H1 (cell line): Measurements from ENCODE around the gene PPP2R5B. TPM values are rescaled to one million over a fixed set of nuclear protein-coding genes. Genes with fewer than 3 reads are reported as not detected.

Experiments used
- CTCF ChIA-PET: fragments of 300-600 bp; sonication (Branson Sonifier 250); formaldehyde crosslinking; loops from one replicate; lab custom pipeline; 2021; ENCODE audit not compliant: partially characterized antibody; lab: Charles Lee
- POLR2A ChIA-PET: fragments of 300-600 bp; sonication (Branson Sonifier 250); formaldehyde crosslinking; loops from one replicate; lab custom pipeline; 2021; ENCODE audit warnings: inconsistent platforms; ENCODE audit not compliant: partially characterized antibody; lab: Charles Lee
- DNase-seq, 2 experiments: peaks; one replicate each; pipeline versions ENCODE4 v3.0.0 to v3.0.0-alpha.2; 2010 to 2022; ENCODE audit warnings: low spot score in 2 of 2, low read depth in 1 of 2, mixed read lengths in 1 of 2
- FAIRE-seq: peaks from 2 replicates; lab custom pipeline; 2011; peaks lifted over from hg19 to GRCh38; lab: Jason Lieb, UNC
- H2AFZ ChIP-seq: 2 replicates; pipeline ENCODE4 v1.8.1; 2012; ENCODE audit warnings: low read length, inconsistent platforms
- H2AK5ac ChIP-seq: 2 replicates; pipeline ENCODE4 v1.6.1; 2013; ENCODE audit warnings: low read depth, low read length
- H2BK120ac ChIP-seq: replicated peaks from 2 replicates; pipeline ENCODE3; 2013; ENCODE audit warnings: low read depth, low read length, inconsistent platforms
- H2BK12ac ChIP-seq: 2 replicates; pipeline ENCODE4 v1.6.1; 2013; ENCODE audit warnings: low read depth, low read length
- H2BK15ac ChIP-seq: 2 replicates; pipeline ENCODE4 v1.6.1; 2013; ENCODE audit warnings: low read length
- H2BK20ac ChIP-seq: 2 replicates; pipeline ENCODE4 v1.6.1; 2013; ENCODE audit warnings: low read length
- H2BK5ac ChIP-seq: 2 replicates; pipeline ENCODE4 v1.6.1; 2013; ENCODE audit warnings: low read depth, low read length
- H3K14ac ChIP-seq: 2 replicates; pipeline ENCODE4 v1.6.1; 2013; ENCODE audit warnings: inconsistent platforms; ENCODE audit not compliant: insufficient read length
- H3K18ac ChIP-seq: 2 replicates; pipeline ENCODE4 v1.6.1; 2013; ENCODE audit warnings: low read length; ENCODE audit errors: extremely low read depth
- H3K23ac ChIP-seq: 2 replicates; pipeline ENCODE4 v1.6.1; 2013; ENCODE audit warnings: inconsistent platforms; ENCODE audit not compliant: insufficient read length
- H3K23me2 ChIP-seq: 2 replicates; pipeline ENCODE4 v1.6.1; 2013; ENCODE audit warnings: low read depth, low read length
- H3K27ac ChIP-seq: 2 replicates; pipeline ENCODE4 v1.6.1; 2011; ENCODE audit warnings: low read depth, low read length, inconsistent platforms
- H3K27me3 ChIP-seq, 4 experiments: replicated peaks in 1 of 4; 1 replicate in 1 of 4; 2 replicates in 3 of 4; pipeline versions ENCODE4 v1.6.1 to v1.8.1; 2011 to 2013; ENCODE audit warnings: low read length in 3 of 4, mild to moderate bottlenecking in 3 of 4, inconsistent platforms in 2 of 4, mixed read lengths in 2 of 4, moderate library complexity in 1 of 4; ENCODE audit not compliant: control insufficient read depth in 3 of 4, insufficient read depth in 3 of 4; ENCODE audit errors: extremely low read depth in 1 of 4
- H3K36me3 ChIP-seq, 4 experiments: 2 replicates each; pipeline versions ENCODE4 v1.6.1 to v1.8.1; 2011 to 2013; ENCODE audit warnings: mild to moderate bottlenecking in 4 of 4, low read length in 3 of 4, moderate library complexity in 2 of 4, control low read depth in 1 of 4, inconsistent platforms in 1 of 4; ENCODE audit not compliant: insufficient read depth in 4 of 4, control insufficient read depth in 2 of 4
- H3K4ac ChIP-seq: replicated peaks from 2 replicates; pipeline ENCODE3; 2013; ENCODE audit warnings: low read length, low read depth, mixed read lengths, inconsistent platforms; ENCODE audit not compliant: insufficient read length
- H3K4me1 ChIP-seq, 4 experiments: replicated peaks in 1 of 4; 1 replicate in 1 of 4; 2 replicates in 3 of 4; pipeline versions ENCODE4 v1.6.1 to v1.8.1; 2011 to 2013; ENCODE audit warnings: low read length in 3 of 4, inconsistent platforms in 2 of 4, mixed read lengths in 1 of 4; ENCODE audit not compliant: insufficient read depth in 4 of 4, control insufficient read depth in 3 of 4
- H3K4me2 ChIP-seq, 2 experiments: 2 replicates each; pipeline versions ENCODE4 v1.6.1 to v1.8.1; 2011 to 2013; ENCODE audit warnings: low read depth in 2 of 2, low read length in 2 of 2, control low read depth in 1 of 2, inconsistent platforms in 1 of 2, mild to moderate bottlenecking in 1 of 2; ENCODE audit not compliant: insufficient read depth in 1 of 2
- H3K4me3 ChIP-seq, 4 experiments: fragments of 200-600, 300-600 bp in 1 of 4; sonication (generic), shearing (Covaris generic), sonication (Bioruptor Twin) in 1 of 4; 2 replicates each; pipeline versions ENCODE4 v1.5.1 to v1.8.1; 2011 to 2016; ENCODE audit warnings: low read length in 4 of 4, low read depth in 3 of 4, control low read depth in 2 of 4, inconsistent platforms in 2 of 4, mild to moderate bottlenecking in 2 of 4, mixed read lengths in 1 of 4, moderate library complexity in 1 of 4; ENCODE audit not compliant: insufficient read depth in 2 of 4; ENCODE audit errors: extremely low read depth in 1 of 4
- H3K56ac ChIP-seq: replicated peaks from 2 replicates; pipeline ENCODE3; 2013; ENCODE audit warnings: low read depth, mild to moderate bottlenecking, mixed read lengths, low read length, inconsistent platforms; ENCODE audit not compliant: insufficient read length
- H3K79me1 ChIP-seq: 2 replicates; pipeline ENCODE4 v1.6.1; 2013; ENCODE audit warnings: low read depth, low read length, control low read depth
- H3K79me2 ChIP-seq, 2 experiments: 2 replicates each; pipeline versions ENCODE4 v1.6.1 to v1.8.1; 2012 to 2013; ENCODE audit warnings: low read length in 2 of 2, mild to moderate bottlenecking in 2 of 2, inconsistent platforms in 1 of 2; ENCODE audit not compliant: insufficient read depth in 2 of 2, control insufficient read depth in 1 of 2
- H3K9ac ChIP-seq, 4 experiments: replicated peaks in 1 of 4; 1 replicate in 1 of 4; 2 replicates in 3 of 4; pipeline versions ENCODE4 v1.6.1 to v1.8.1; 2011 to 2013; ENCODE audit warnings: low read depth in 3 of 4, low read length in 3 of 4, control low read depth in 2 of 4, mild to moderate bottlenecking in 2 of 4, moderate library complexity in 2 of 4, inconsistent platforms in 1 of 4; ENCODE audit errors: extremely low read depth in 1 of 4
- H3K9me3 ChIP-seq, 2 experiments: 2 replicates each; pipeline versions ENCODE4 v1.6.1 to v1.8.1; 2012 to 2013; ENCODE audit warnings: mild to moderate bottlenecking in 2 of 2, moderate library complexity in 2 of 2, control low read depth in 1 of 2, inconsistent platforms in 1 of 2, low read depth in 1 of 2, low read length in 1 of 2, mixed read lengths in 1 of 2; ENCODE audit not compliant: insufficient read depth in 2 of 2
- H4K20me1 ChIP-seq, 2 experiments: replicated peaks in 1 of 2; 2 replicates each; pipeline versions ENCODE3 to v1.8.1; 2011 to 2013; ENCODE audit warnings: inconsistent platforms in 2 of 2, low read length in 2 of 2, mild to moderate bottlenecking in 1 of 2; ENCODE audit not compliant: insufficient read depth in 2 of 2, control insufficient read depth in 1 of 2
- H4K5ac ChIP-seq: 2 replicates; pipeline ENCODE4 v1.6.1; 2013; ENCODE audit warnings: low read length, low read depth, mixed read lengths, inconsistent platforms; ENCODE audit not compliant: insufficient read length
- H4K8ac ChIP-seq: 2 replicates; pipeline ENCODE4 v1.8.0; 2013; ENCODE audit warnings: mild to moderate bottlenecking, moderate library complexity, low read length, inconsistent platforms; ENCODE audit not compliant: insufficient read depth; ENCODE audit errors: extremely low read depth
- H4K91ac ChIP-seq: replicated peaks from 2 replicates; pipeline ENCODE3; 2013; ENCODE audit warnings: low read length, mixed read lengths, inconsistent platforms; ENCODE audit not compliant: insufficient read length
- FOSL1 ChIP-seq: IDR thresholded peaks from 2 replicates; pipeline ENCODE4 v1.6.1; 2011; ENCODE audit warnings: mild to moderate bottlenecking, low read depth, low read length, moderate library complexity; ENCODE audit not compliant: insufficient read depth
- HDAC6 ChIP-seq: IDR thresholded peaks from one replicate; pipeline ENCODE4 v1.7.1; 2012; ENCODE audit warnings: low read depth, mild to moderate bottlenecking, inconsistent platforms, low read length, moderate library complexity
- KDM1A ChIP-seq: fragments of 200-600, 300-600 bp; sonication (generic); IDR thresholded peaks from 2 replicates; pipeline ENCODE4 v1.7.1; 2016; ENCODE audit warnings: mild to moderate bottlenecking, low read length, borderline replicate concordance
- PHF8 ChIP-seq: fragments of 200-600 bp; sonication (generic); conservative IDR thresholded peaks from 2 replicates; pipeline ENCODE4 v1.7.1; 2012; ENCODE audit warnings: low read depth, mild to moderate bottlenecking, inconsistent platforms, low read length, moderate library complexity
- POLR2A ChIP-seq, 2 experiments: IDR thresholded peaks; 1 replicate in 1 of 2; 2 replicates in 1 of 2; pipeline ENCODE4 v1.6.1; 2011; ENCODE audit warnings: low read depth in 2 of 2, low read length in 2 of 2, mild to moderate bottlenecking in 2 of 2; ENCODE audit errors: control extremely low read depth in 1 of 2
- RFX5 ChIP-seq: IDR thresholded peaks from 2 replicates; pipeline ENCODE4 v1.6.1; 2011; ENCODE audit warnings: low read depth, low read length, improper control_type of control experiment, borderline replicate concordance
- SP1 ChIP-seq: IDR thresholded peaks from 2 replicates; pipeline ENCODE4 v1.6.1; 2011; ENCODE audit warnings: low read depth, low read length
- TAF7 ChIP-seq: optimal IDR thresholded peaks from 2 replicates; pipeline ENCODE3; 2011; ENCODE audit warnings: low read depth, mild to moderate bottlenecking, inconsistent platforms, low read length, moderate library complexity, borderline replicate concordance
- WGBS, 2 experiments: shearing (Covaris generic) in 1 of 2; methylation state at CpG; one replicate each; pipeline versions ENCODE4 v1.1.6 to v1.1.7; 2013 to 2015; ENCODE audit warnings: low lambda C conversion rate in 2 of 2, mixed read lengths in 2 of 2, inconsistent platforms in 1 of 2, low coverage in 1 of 2, missing lambda C conversion rate in 1 of 2; ENCODE audit not compliant: insufficient replicate concordance in 2 of 2, insufficient coverage in 1 of 2, insufficient read length in 1 of 2; ENCODE audit errors: extremely low coverage in 1 of 2, missing lambda C conversion rate in 1 of 2; 5-methylcytosine and 5-hydroxymethylcytosine counted together
- polyA plus RNA-seq, 7 experiments: library from polyadenylated mRNA; depleted of rRNA in 3 of 7; stranded (reverse) in 5 of 7; unstranded in 2 of 7; fragments of >200 nt in 5 of 7; fragments of 200-250 nt in 2 of 7; gene quantifications; 1 replicate in 5 of 7; 2 replicates in 1 of 7; 4 replicates in 1 of 7; pipeline versions ENCODE4 v1.2.1 to v1.2.3, GENCODE V29; 2011 to 2013; ENCODE audit warnings: missing spikeins in 2 of 7, mixed read lengths in 2 of 7
- total RNA-seq: library from RNA; stranded (reverse); fragmentation: NEBNext Ultra II Directional; extraction: Animal tissue kit (Norgen Biotek cat#: 25700); gene quantifications from 2 replicates; pipeline ENCODE4 v1.2.1, GENCODE V29; 2021

The PPP2R5B gene
- total and polyA plus RNA-seq, 2 of the 8 experiments (the other 6 are each of a cell fraction or from before 2014, with no cell fraction given), result 4.9 to 5.1 TPM

- no peak overlapping the region for H3K4ac ChIP-seq
- no peak overlapping the region for H2AK5ac ChIP-seq
- no peak overlapping the region for H3K9ac ChIP-seq
- no peak overlapping the region for H3K14ac ChIP-seq
- POLR2A ChIA-PET, result no interaction called here
- H3K9me3 ChIP-seq, result no peaks in the 10 kb centered on the region
- no peak overlapping the region for H2AFZ ChIP-seq
- H4K91ac ChIP-seq, result no peak overlapping the region
- no peak overlapping the region for H2BK120ac ChIP-seq
- no peaks in the 10 kb centered on the region for H3K36me3 ChIP-seq
- no peak overlapping the region for H3K4me3 ChIP-seq
- FAIRE-seq, result no peak
- no peak overlapping the region for H2BK15ac ChIP-seq
- peaks cover 21% of the 10 kb centered on the region for H3K23me2 ChIP-seq
- H3K23ac ChIP-seq, result no peak overlapping the region
- H2BK12ac ChIP-seq, result no peak overlapping the region
- H2BK5ac ChIP-seq, result no peak overlapping the region
- H4K5ac ChIP-seq, result no peak overlapping the region
- H2BK20ac ChIP-seq, result no peak overlapping the region
- WGBS, 2 experiments, result 82% methylated on average over 2 of the region's 2 CpGs; no CpG with 5 or more reads in 1 of the 2 experiments
- 0 out of 2 replicates have a peak, but pooled peaks cover 3% of the 10 kb centered on the region for H3K79me1 ChIP-seq
- no peaks in the 10 kb centered on the region for H3K79me2 ChIP-seq
- H3K18ac ChIP-seq, result no peak overlapping the region
- CTCF ChIA-PET, result interaction anchor here (1.1 to 6.1 kb wide), 5 partner anchors 8 to 76 kb away, joined by 3 to 37 read pairs (median 13); partner anchors contain the start of gene BATF2
- H4K8ac ChIP-seq, result no peak overlapping the region
- no peak overlapping the region for H3K56ac ChIP-seq
- peaks cover 0 to 3% (median 1%) of the 10 kb centered on the region in 4 experiments; a peak in 1 of 7 replicates for H3K27me3 ChIP-seq
- no peak overlapping the region for H3K4me2 ChIP-seq
- peaks cover 0 to 17% (median 8%) of the 10 kb centered on the region in 4 experiments; a peak in 6 of 7 replicates for H3K4me1 ChIP-seq
- no peaks in the 10 kb centered on the region for H4K20me1 ChIP-seq
- H3K27ac ChIP-seq, result no peak overlapping the region
- TF ChIP-seq KDM1A (no peak), RFX5 (no peak), PHF8 (no peak), HDAC6 (no peak), SP1 (no peak), TAF7 (no peak), POLR2A (IDR thresholded peaks at IDR 0.05; ENCODE audit: control extremely low read depth in 1 of 2, low read depth in 2 of 2, low read length in 2 of 2) (no peak), FOSL1 (no peak)
- no peak for DNase-seq
Observed at GRCh38 chr11:64920124-64920523, 4.4 kb upstream of the PPP2R5B start.
